Ramos (cell line): Measurements from ENCODE around the gene ATP2B2.

Experiments
- in situ Hi-C: fragments of 300-500 bp; cut with MboI; formaldehyde crosslinking; loops from one replicate; pipeline ENCODE4 v1.14.3; 2022; ENCODE audit warnings: low sequenced_read_pairs; ENCODE audit not compliant: unreplicated experiment

Gene ATP2B2

DNA sequence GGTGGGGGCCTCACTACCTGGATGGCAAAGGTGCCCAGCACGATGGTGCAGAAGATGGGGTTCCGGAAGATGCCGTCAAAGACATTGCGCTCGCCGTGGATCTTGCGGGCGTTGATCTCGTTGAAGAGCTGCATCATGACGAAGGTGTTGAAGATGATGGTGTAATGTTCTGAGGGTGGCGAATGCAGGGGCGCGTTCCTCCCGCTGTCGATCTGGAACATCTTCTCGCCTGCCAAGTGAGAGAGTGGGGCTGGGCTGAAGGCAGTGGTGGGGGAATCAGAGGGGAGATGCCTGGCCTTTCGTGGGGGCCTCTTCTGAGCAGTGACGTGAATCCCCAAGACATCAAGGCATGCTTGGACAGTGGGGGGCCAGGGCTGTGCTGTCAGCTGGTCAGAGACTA, 164.9 kb downstream of the ATP2B2 start:
- in situ Hi-C loops, result loop anchor here (25.0 kb wide), 1 partner anchor 172 kb away; the partner anchor contains the start of gene ATP2B2

DNA sequence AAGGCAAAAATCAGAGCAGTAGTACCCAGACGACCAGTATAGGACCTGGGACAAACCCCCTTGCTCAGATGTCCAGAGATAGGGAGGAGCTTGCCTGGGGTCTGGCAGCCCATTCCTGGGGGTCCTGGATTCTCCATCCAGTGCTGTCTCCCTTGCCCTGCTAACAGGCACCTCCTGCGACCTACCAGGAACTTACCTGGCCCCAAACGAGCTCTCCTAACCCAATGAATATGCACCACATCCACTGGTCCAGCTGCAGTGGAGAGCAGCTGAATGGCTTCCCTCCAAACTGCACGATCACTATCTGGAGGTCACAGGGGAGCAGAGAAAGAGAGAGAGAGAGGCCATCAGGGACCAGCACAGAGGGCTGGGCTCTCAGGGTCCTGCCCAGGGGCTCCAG, 165.3 kb downstream of the ATP2B2 start:
- in situ Hi-C loops, result loop anchor here (25.0 kb wide), 1 partner anchor 172 kb away; the partner anchor contains the start of gene ATP2B2

DNA sequence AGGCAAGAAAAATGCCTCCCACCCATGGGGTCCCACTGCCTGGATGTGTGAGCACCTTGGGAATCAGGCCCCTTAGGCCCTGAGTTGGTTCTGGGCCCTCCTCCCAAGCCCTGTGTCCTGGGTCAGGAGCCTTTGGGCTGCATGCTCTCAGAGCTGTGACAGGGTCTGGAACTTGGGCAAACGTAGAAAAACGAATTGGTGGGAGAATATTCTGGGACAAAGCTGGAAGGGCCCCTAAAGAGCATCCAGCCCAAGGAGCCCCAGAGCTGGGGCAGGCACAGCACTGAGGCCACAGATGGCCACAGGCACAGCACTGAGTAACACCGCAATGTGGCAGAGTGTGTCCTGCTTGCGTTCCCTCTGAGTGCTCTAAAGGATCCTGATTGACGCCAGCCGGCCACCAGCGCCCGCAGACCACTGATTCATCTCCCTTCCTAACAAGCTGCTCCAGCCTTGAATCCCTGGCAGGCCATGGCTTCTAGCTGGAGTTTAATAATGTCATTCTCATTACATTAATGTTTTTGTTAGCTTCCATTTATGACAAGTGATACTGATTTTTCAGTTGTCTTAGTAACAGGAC, 165.9 kb downstream of the ATP2B2 start:
- in situ Hi-C loops, result loop anchor here (25.0 kb wide), 1 partner anchor 173 kb away; the partner anchor contains the start of gene ATP2B2

DNA sequence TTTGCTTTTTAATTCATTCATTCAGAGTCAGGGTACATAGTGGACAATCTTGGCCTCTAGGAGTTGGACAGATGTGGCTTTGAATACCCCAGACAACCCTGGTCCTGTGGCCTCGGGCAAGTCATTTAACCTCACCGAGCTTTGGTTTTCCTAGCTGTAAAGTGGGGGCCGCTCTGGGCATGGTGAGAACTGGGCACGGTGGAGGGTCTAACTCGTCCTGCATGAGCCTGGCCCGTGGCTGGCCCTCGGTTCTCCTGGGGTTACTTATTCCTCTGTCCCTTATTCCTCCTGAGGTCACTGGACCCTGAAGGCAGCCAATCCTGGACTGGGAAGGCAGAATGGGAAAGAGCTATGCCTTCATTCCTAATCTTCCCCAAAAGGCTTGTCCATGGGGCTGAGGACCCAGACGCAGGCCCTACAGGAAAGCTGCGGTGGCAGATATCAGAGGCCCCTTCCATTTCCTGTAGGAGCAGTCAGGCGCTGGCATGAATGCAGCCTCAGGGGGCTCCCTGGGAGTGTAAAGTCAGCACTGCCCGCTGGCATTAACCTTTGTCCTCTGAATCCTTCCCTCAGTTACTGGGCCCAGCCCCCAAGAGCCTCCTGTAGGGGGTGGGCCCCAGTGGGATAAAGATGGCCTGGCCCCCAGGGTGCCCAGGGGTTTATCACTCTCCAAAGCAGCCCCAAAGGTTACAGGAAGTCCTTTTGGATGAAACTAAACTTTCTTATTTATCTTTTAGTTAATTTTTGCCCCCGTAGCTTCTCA, 166.6 kb downstream of the ATP2B2 start:
- in situ Hi-C loops, result loop anchor here (25.0 kb wide), 1 partner anchor 174 kb away; the partner anchor contains the start of gene ATP2B2

DNA sequence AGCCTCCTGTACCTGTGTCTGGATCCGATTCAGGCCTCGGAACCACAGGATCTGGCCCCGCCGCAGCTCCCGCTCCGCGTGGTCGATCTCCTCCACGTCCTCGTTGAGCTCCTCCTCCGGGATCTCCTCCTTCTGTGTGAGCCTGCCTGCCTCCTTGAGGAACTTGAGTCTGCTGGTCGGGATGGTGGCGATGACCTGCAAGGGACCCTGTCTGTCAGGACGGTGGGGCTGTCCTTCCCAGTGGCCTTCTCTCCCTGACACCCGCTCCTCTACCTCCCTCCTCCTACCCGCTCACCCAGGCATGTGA, 167.3 kb downstream of the ATP2B2 start:
- in situ Hi-C loops, result loop anchor here (25.0 kb wide), 1 partner anchor 174 kb away; the partner anchor contains the start of gene ATP2B2

DNA sequence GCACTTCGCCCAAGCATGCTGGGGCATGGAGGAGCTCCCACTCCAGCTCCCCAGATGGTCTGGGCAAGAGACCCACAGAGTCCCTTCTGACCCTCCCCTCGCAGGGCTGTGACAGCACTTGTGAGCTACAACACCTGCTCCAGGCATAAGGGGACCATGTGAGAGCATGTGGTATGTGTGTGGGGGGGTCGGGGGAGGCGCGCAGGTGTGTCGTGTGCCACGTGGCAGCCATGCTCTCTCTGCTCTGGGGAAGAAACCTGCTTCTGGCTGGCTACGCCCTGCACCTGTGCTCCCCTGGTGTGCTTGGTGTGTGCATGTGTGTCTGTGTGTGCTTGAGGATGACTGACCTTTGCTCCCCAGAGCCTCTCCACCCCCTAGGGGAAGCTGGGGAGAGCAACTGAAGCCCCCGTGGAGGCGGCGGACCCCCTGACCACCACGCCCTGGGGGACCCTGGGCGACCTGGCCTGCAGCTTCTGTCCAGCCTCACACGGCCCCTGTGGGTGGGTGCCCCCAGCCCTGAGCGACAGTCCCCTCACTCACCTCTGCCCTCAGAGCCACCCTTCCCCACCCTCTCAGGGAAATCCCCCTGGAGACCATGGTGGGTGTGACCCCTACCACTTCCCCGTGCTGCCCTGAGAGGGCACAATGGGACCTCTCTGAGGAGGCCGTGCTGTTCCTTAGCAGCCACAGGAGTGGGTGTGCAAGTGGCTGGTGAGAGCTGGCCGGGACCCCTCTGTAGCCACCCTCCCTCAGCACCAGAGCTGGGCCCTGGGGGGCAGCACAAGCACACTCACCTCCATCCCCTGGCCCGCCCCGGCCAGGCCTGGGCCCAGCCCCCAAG, 167.8 kb downstream of the ATP2B2 start:
- in situ Hi-C loops, result loop anchor here (25.0 kb wide), 1 partner anchor 175 kb away; the partner anchor contains the start of gene ATP2B2

DNA sequence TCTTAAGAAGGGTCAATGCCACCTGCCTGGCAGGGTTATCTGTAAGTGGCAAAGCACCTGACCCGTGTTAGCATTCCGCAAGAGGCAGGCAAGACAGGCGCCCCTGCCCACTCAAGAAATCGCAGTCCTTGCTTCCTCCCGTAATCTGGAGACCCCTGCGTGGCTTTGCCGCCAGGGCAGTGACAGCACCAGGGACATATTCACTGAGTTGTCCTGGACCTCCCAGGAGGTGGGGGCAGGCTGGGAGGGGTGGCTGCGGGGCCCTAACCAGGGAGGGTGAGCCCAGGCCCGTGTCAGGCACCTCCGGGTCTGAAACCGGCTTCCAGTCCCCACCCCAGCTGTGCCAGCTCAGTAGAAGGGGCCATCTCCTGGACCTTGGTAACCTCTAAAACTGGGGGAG, 168.6 kb downstream of the ATP2B2 start:
- in situ Hi-C loops, result loop anchor here (25.0 kb wide), 1 partner anchor 176 kb away; the partner anchor contains the start of gene ATP2B2

DNA sequence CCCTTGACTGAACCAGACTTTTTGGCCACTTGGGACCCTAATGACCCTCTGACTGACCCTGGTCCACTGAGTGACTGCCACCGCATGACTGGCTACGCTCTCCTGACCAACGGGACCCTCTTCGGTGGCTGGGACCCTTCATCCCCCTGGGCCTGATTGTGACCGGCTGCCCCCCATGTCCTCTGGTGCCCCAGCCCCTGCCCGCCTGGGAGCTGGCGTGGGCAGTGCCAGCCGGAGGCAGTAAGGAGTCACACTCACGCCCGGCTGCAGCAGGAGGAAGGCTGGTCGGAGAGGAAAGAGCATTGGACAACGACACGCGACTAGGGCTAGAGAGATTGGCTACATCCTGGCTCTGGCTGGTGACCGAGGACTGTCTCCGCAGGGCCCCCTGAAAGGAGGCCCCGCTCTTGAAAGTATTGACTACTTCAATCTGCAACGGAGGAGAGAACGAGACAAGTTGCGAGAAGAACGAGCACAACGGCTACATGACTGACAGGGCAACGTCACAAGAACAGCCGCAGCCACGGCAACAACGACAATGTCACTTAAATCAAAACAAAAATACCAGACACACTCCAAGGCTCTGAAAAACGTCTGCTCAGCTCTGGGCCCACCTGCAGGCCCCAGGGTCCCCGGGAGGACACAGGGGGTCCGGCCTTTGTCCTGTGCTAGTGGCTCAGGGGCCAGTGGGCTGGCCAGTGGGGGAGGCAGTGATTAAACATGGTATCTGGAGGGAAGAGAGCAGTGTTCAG, 169.3 kb downstream of the ATP2B2 start:
- in situ Hi-C loops, result loop anchor here (25.0 kb wide), 1 partner anchor 176 kb away; the partner anchor contains the start of gene ATP2B2

DNA sequence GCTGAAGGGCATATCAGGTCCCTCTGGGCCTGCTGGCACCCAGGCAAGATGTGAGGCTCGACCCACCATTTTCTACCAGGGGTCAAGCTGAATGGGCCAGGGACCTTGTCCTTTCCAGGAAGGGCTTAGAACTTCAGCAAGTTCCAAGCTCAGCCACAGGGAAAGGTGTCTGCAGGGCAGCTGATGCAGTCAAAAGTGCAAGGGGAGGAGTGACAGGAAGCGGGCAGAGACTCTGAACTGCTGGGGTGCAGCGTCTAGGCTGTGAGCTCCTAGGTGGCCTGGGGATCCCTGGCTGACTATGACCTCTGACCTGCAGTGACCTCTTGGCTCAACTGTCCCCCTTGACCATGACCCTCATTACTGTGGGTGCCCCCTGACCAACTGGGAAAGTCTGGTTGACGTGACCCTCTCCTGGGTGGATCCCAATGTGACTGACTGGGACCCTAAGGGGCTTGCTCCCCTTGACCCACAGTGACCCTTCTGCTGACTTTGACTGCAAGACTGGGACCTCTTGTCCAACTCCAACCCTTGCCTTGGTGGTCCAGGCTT, 170.1 kb downstream of the ATP2B2 start:
- in situ Hi-C loops, result loop anchor here (25.0 kb wide), 1 partner anchor 177 kb away; the partner anchor contains the start of gene ATP2B2

DNA sequence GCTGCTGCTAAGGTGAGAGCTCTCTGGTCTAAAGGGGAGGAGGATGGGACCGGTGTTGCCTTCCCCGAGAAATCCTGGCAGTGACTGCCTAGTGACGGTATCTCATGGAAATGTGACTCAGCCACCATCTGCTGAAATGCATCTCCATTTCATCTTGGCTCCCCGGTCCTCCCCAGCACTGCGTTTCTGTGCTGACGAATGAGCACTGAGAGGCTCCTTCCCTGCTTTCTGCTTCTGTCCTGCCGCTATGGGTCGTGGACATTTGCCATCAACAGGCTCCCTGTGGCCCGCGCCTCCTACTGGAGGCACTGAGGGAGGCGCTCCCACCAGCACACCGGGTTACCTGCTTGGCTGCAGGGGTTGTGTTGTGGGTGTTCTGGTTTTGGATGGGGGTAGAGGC, 170.9 kb downstream of the ATP2B2 start:
- in situ Hi-C loops, result loop anchor here (25.0 kb wide), 1 partner anchor 178 kb away; the partner anchor contains the start of gene ATP2B2

DNA sequence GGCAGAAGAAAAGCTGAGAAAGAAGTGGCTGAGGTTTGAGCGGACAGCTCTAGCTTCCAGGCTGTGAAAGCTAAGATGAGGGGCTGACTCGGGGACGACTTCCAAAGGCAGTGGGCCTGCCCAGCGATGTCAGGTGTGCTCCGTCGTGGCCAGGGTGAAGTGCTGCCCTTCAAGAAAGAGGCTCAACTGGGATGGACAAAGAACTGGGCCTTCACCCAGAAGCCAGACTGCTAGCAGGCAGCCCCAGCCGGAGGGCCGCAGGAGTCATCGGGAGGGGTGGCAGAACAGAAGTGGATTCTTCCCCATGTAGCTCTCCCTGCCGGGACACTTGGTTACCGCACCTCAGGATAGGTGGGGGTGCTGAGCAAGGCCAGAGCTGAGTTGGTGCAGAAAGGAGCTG, 171.3 kb downstream of the ATP2B2 start:
- in situ Hi-C loops, result loop anchor here (25.0 kb wide), 1 partner anchor 178 kb away; the partner anchor contains the start of gene ATP2B2

DNA sequence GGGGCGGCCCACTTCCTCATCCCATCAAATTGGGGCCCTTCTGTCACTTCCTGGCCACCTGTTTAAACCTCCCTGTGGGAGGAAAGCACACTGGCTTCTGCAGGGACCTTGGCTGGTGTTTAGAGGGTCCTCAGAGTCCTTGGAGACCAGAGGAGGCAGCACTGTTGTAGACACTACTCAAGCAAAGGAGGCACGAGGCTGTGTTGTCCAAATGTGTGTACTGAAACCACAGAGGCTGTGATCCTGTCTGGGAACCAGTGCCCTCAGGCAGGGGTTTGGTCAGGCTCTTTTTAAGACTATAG, 172.1 kb downstream of the ATP2B2 start:
- in situ Hi-C loops, result loop anchor here (25.0 kb wide), 1 partner anchor 179 kb away; the partner anchor contains the start of gene ATP2B2

DNA sequence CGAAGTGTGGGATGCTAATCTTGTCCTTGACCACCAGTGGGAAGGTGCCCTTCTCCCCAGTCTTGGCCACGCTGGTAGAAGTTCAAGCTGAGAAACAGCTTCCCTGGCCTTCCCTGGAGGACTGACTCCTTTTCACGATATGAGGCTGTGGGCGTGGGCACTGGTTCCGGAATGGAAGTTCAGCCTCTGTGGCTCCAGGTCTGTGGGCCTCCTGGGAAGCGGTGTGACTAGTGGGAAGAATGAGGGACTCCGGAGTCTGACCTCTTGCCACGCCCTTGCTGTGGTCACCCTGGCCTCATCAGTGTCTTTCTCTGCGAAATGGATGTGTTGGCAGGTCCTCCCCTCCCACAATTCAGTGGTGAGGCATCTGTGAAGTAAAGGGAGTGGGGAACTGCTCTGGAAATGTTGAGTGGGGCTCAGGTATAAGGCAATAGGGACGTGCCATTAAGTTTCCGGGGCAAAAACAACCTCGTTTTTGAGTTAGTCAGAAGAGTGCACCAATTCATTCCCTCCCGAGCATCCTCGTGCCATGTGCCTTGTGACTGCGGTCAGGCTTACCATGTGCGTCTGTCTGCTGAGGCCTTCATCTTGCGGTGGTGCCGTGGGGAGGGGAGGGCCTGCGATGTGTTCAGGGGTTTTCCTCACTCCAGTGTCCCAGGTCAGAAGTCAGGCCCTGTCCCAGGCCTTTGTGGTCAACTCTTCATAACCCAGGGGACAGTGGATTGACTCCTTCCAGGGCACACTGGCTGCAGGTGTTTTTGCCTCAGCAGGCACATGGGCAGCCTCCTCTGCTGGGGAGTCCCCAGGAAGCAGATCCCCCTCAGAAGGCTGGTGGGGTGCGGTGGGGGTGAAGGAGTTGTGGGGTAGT, 172.7 kb downstream of the ATP2B2 start:
- in situ Hi-C loops, result loop anchor here (25.0 kb wide), 1 partner anchor 180 kb away; the partner anchor contains the start of gene ATP2B2

DNA sequence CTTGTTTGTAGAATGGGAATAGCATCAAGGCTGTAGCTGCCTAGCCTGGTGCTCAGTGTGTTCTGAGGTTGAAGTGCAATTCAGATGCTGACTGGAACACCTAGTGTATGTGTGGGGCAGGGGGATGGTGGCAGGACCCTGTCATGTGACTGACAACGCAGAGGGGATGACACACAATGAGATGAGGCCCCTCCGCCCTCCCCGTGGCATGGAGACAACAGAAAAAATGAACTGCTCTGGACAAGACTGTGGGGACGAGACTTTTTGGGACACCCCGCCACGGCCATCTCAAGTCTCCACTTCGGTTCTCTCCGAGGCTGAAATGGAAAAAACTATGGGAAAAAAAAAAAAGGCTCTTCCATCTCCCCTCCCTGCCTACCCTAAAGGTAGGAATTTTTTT, 174.1 kb downstream of the ATP2B2 start:
- in situ Hi-C loops, result loop anchor here (25.0 kb wide), 1 partner anchor 181 kb away; the partner anchor contains the start of gene ATP2B2

DNA sequence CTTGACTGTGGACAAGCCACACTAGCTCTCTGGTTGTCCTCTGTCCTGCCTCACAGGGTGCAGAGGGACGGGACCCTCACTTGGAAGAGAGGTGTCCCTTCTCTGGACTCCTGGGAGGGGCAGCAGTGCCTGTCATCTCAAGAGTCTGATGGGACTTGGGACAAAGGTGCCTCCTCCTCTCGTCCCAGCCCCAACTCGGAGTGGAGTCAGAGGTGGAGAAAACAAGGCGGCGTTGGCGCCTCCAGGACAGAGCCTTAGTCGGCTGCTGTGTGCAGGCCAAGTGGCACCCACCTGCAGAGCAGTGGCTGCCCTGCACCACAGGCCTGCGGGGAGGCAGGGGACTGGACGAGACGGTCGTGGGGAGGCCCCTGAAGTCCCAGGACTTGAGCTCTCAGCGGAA, 175.1 kb downstream of the ATP2B2 start:
- in situ Hi-C loops, result loop anchor here (25.0 kb wide), 1 partner anchor 182 kb away; the partner anchor contains the start of gene ATP2B2

DNA sequence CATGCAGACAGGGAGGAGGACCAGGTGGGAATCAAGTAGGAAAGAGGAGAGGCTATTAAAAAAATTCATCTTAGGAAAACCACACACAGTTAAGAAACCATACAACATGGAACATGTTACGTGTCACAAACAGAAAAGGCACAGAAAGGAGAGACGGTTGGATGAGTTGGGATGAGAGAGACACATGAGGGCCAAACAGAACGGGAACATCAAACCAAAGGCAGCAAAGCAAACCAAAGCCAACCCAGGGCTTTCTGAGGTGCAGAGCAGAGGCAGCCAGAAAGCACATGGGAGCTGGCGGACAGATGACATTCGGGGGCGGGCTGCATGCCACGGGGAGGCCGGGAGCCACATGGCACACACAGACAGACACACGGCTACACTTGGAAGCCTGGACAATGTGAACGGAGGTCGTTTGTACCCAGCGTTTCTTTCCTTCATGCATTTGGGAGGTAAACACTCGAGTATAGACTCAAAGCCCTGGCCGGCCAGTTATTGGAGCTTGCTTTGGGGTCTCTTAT, 175.8 kb downstream of the ATP2B2 start:
- in situ Hi-C loops, result loop anchor here (25.0 kb wide), 1 partner anchor 183 kb away; the partner anchor contains the start of gene ATP2B2

DNA sequence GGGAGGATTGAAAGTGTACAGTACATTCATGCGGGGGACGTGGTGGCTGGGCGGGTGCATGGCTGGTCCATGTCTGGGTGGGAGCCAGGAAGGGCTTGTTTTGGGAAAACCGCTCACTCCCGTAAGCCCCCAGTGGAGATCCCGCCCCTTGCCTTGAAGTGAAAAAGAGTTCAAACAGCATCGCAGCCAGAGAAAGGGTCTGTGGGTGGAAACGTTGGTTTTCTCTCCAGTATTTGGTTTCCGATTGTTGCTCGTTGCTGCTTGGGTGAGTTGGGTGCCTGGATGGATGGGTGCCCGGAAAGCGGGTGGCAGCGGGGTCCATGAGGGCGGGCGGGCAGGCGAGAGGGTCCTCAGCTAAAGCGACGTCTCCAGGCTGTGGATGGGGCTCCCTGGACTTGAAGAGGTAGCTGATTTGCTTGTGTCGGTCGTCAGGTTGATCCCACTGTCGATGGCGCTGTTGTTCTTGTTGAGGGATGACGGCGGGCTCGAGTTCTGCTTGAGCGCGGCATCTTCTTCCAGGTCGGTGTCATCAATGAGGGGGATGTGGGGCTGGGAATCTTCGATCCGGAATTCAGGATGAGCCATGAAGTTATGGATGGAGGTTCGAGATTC, 176.8 kb downstream of the ATP2B2 start:
- in situ Hi-C loops, result loop anchor here (25.0 kb wide), 1 partner anchor 184 kb away; the partner anchor contains the start of gene ATP2B2
